HCT116 (cell line): ENCODE measurements around the gene PRELID1.

ENCODE experiments used
- EZH2 ChIP-seq: fragments of 200-600 bp; sonication (generic); IDR thresholded peaks from 2 replicates; pipeline ENCODE4 v1.6.1; 2017; ENCODE audit warnings: antibody characterized with exemption, mixed run types
- TF ChIP-seq, protein P1 (sequence below), 3 experiments: fragments of 200-600 bp in 1 of 3; sonication (generic) in 1 of 3; IDR thresholded peaks in 2 of 3; conservative IDR thresholded peaks in 1 of 3; 2 replicates each; pipeline ENCODE4 v1.5.1; 2012 to 2017; ENCODE audit warnings: low read depth in 2 of 3, low read length in 2 of 3, antibody characterized with exemption in 1 of 3, borderline replicate concordance in 1 of 3, control low read depth in 1 of 3, mild to moderate bottlenecking in 1 of 3, mixed read lengths in 1 of 3, mixed run types in 1 of 3, moderate library complexity in 1 of 3; ENCODE audit not compliant: insufficient read depth in 1 of 3

DNA sequence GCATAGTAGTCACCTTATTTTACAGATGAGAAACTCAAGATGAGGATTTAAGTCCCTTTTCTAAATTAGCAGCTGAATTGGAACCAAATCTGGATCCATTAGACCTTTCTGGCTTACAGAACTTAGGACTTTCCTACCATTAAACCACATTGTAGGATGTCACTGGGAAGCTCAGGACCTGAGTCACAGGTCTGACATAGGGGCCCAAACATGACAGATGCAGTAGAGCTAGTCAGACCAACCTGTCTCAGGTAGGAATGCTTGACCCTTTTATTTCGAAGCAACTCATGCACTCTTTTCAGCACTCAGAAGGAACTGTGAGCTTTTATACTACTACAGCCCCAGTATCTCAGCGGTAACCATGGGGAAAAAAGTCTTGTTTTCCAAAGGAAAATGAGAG lies 2.6 kb upstream of the PRELID1 start:
- no peak for TF ChIP-seq EZH2
- TF ChIP-seq, protein P1, sequence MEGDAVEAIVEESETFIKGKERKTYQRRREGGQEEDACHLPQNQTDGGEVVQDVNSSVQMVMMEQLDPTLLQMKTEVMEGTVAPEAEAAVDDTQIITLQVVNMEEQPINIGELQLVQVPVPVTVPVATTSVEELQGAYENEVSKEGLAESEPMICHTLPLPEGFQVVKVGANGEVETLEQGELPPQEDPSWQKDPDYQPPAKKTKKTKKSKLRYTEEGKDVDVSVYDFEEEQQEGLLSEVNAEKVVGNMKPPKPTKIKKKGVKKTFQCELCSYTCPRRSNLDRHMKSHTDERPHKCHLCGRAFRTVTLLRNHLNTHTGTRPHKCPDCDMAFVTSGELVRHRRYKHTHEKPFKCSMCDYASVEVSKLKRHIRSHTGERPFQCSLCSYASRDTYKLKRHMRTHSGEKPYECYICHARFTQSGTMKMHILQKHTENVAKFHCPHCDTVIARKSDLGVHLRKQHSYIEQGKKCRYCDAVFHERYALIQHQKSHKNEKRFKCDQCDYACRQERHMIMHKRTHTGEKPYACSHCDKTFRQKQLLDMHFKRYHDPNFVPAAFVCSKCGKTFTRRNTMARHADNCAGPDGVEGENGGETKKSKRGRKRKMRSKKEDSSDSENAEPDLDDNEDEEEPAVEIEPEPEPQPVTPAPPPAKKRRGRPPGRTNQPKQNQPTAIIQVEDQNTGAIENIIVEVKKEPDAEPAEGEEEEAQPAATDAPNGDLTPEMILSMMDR (IDR thresholded peaks at IDR 0.05 in 2 of 3, conservative IDR thresholded peaks at IDR 0.05 in 1 of 3; ENCODE audit: borderline replicate concordance in 1 of 3, insufficient read depth in 1 of 3, low read depth in 2 of 3, low read length in 2 of 3), result no peak
